ENCODE results near the gene PHF2.

DNA sequence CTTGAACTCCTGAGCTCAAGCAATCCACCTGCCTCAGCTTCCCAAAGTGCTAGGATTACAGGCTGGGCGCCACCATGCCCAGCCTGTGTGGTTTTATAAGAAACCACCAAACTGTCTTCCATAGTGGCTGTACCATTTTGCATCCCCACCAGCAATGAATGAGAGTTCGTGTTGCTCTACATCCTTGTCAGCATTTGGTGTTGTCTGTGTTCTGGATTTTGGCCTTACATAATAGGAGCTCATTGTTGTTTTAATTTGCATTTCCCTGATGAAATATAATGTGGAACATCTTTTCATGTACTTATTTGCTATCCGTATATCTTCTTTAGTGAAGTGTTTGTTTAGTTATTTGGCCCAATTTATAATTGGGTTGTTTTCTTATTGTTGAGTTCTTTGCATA, 29.8 kb downstream of the PHF2 start:
- TF ChIP-seq POLR2AphosphoS5 (IDR thresholded peaks at IDR 0.05; ENCODE audit: low read depth), result no peak
- TF ChIP-seq, protein P1, sequence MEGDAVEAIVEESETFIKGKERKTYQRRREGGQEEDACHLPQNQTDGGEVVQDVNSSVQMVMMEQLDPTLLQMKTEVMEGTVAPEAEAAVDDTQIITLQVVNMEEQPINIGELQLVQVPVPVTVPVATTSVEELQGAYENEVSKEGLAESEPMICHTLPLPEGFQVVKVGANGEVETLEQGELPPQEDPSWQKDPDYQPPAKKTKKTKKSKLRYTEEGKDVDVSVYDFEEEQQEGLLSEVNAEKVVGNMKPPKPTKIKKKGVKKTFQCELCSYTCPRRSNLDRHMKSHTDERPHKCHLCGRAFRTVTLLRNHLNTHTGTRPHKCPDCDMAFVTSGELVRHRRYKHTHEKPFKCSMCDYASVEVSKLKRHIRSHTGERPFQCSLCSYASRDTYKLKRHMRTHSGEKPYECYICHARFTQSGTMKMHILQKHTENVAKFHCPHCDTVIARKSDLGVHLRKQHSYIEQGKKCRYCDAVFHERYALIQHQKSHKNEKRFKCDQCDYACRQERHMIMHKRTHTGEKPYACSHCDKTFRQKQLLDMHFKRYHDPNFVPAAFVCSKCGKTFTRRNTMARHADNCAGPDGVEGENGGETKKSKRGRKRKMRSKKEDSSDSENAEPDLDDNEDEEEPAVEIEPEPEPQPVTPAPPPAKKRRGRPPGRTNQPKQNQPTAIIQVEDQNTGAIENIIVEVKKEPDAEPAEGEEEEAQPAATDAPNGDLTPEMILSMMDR (IDR thresholded peaks at IDR 0.05; ENCODE audit: insufficient read depth, low read length), result no peak
